ENCODE data around the gene TMEM243.

DNA sequence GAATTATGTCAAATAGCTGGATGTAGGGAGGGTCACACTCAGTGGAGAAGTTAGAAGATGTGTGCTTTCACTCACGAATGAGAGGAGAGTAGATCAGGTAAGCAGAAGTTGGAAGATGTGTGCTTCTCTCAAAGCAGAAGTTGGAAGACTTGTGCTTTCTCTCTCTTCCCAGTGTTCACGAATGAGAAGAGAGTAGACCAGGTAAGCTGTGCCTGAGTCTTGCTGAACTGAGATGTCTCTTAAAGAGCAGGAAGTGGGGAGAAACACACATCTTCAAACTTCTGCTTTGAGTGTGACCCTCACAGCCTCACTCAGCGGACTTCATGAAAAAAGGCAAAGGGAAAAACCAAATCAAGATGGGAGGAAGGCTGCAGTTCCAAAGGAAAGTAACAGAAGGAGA, 7.0 kb upstream of the TMEM243 start:
- TF ChIP-seq, protein P1, sequence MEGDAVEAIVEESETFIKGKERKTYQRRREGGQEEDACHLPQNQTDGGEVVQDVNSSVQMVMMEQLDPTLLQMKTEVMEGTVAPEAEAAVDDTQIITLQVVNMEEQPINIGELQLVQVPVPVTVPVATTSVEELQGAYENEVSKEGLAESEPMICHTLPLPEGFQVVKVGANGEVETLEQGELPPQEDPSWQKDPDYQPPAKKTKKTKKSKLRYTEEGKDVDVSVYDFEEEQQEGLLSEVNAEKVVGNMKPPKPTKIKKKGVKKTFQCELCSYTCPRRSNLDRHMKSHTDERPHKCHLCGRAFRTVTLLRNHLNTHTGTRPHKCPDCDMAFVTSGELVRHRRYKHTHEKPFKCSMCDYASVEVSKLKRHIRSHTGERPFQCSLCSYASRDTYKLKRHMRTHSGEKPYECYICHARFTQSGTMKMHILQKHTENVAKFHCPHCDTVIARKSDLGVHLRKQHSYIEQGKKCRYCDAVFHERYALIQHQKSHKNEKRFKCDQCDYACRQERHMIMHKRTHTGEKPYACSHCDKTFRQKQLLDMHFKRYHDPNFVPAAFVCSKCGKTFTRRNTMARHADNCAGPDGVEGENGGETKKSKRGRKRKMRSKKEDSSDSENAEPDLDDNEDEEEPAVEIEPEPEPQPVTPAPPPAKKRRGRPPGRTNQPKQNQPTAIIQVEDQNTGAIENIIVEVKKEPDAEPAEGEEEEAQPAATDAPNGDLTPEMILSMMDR (IDR thresholded peaks at IDR 0.05; ENCODE audit: poor library complexity) = no peak
- TF ChIP-seq EZH2 (IDR thresholded peaks at IDR 0.05; ENCODE audit: borderline replicate concordance) (no peak), EZH2phosphoT487 (IDR thresholded peaks at IDR 0.05; ENCODE audit: low read depth, severe bottlenecking, unreplicated experiment) (no peak)
